Vagina (tissue), 2 donors: ENCODE results near the gene CIROP.

Experiments used
- POLR2AphosphoS5 ChIP-seq, 2 donors: sonication (generic); formaldehyde crosslinking; IDR thresholded peaks; one replicate each; pipeline ENCODE4 v1.9.0; 2017; ENCODE audit warnings: antibody characterized with exemption in 2 of 2, mild to moderate bottlenecking in 2 of 2, low read depth in 1 of 2; ENCODE audit not compliant: insufficient read depth in 1 of 2
- TF ChIP-seq, protein P1 (sequence below), 3 experiments: fragments of 450-650 bp in 2 of 3; fragments of 200-600 bp in 1 of 3; sonication (generic) in 1 of 3; IDR thresholded peaks; one replicate each; pipeline ENCODE4 v1.5.1; 2017 to 2019; ENCODE audit warnings: antibody characterized with exemption in 3 of 3, mild to moderate bottlenecking in 2 of 3, moderate library complexity in 2 of 3

GRCh38 chr14:23104070-23104590 lies 659 bp downstream of the CIROP start:
- TF ChIP-seq, protein P1, sequence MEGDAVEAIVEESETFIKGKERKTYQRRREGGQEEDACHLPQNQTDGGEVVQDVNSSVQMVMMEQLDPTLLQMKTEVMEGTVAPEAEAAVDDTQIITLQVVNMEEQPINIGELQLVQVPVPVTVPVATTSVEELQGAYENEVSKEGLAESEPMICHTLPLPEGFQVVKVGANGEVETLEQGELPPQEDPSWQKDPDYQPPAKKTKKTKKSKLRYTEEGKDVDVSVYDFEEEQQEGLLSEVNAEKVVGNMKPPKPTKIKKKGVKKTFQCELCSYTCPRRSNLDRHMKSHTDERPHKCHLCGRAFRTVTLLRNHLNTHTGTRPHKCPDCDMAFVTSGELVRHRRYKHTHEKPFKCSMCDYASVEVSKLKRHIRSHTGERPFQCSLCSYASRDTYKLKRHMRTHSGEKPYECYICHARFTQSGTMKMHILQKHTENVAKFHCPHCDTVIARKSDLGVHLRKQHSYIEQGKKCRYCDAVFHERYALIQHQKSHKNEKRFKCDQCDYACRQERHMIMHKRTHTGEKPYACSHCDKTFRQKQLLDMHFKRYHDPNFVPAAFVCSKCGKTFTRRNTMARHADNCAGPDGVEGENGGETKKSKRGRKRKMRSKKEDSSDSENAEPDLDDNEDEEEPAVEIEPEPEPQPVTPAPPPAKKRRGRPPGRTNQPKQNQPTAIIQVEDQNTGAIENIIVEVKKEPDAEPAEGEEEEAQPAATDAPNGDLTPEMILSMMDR (IDR thresholded peaks at IDR 0.05): no peak
- TF ChIP-seq POLR2AphosphoS5 (IDR thresholded peaks at IDR 0.05; ENCODE audit: insufficient read depth in 1 of 2, low read depth in 1 of 2): no peak
